Measurements from ENCODE around the gene COL2A1.

- TF ChIP-seq, protein P1, sequence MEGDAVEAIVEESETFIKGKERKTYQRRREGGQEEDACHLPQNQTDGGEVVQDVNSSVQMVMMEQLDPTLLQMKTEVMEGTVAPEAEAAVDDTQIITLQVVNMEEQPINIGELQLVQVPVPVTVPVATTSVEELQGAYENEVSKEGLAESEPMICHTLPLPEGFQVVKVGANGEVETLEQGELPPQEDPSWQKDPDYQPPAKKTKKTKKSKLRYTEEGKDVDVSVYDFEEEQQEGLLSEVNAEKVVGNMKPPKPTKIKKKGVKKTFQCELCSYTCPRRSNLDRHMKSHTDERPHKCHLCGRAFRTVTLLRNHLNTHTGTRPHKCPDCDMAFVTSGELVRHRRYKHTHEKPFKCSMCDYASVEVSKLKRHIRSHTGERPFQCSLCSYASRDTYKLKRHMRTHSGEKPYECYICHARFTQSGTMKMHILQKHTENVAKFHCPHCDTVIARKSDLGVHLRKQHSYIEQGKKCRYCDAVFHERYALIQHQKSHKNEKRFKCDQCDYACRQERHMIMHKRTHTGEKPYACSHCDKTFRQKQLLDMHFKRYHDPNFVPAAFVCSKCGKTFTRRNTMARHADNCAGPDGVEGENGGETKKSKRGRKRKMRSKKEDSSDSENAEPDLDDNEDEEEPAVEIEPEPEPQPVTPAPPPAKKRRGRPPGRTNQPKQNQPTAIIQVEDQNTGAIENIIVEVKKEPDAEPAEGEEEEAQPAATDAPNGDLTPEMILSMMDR (IDR thresholded peaks at IDR 0.05), result no peak
- TF ChIP-seq POLR2A (IDR thresholded peaks at IDR 0.05), result no peak
These were observed 41.0 kb upstream of the COL2A1 start for GRCh38 chr12:48045061-48045846.
